Endothelial cell of umbilical vein (primary cell): ENCODE measurements around the gene CUX1. TPM values are rescaled to one million over a fixed set of nuclear protein-coding genes. Genes with fewer than 3 reads are reported as not detected.

Source experiments
- BruUV-seq: library from RNA; stranded (reverse); fragments of 400-500 nt; replicated peaks from 2 replicates; lab custom pipeline; 2021; lab: Mats Ljungman, UMichigan
- CTCF ChIA-PET: fragments of 300-600, 350-600 bp; sonication (Branson Sonifier 250); formaldehyde crosslinking; loops from one replicate; lab custom pipeline; 2021; ENCODE audit warnings: antibody characterized with exemption, inconsistent platforms; lab: Charles Lee
- POLR2A ChIA-PET: fragments of 300-600, 350-600 bp; sonication (Branson Sonifier 250); formaldehyde crosslinking; loops from one replicate; lab custom pipeline; 2021; ENCODE audit warnings: antibody characterized with exemption, inconsistent platforms; lab: Charles Lee
- DNase-seq: peaks from one replicate; pipeline ENCODE4 v3.0.0-alpha.2; 2011; ENCODE audit warnings: low read depth, low spot score
- FAIRE-seq: peaks from 2 replicates; lab custom pipeline; 2011; peaks lifted over from hg19 to GRCh38; lab: Jason Lieb, UNC
- H2AFZ ChIP-seq: 2 replicates; pipeline ENCODE4 v1.6.0; 2012; ENCODE audit warnings: low read depth, low read length, control low read depth, inconsistent platforms
- H3K27ac ChIP-seq: 2 replicates; pipeline ENCODE4 v1.5.1; 2011; ENCODE audit warnings: low read depth, mild to moderate bottlenecking, control low read depth, low read length, moderate library complexity; ENCODE audit not compliant: insufficient read depth
- H3K27me3 ChIP-seq, 2 experiments: 2 replicates each; pipeline versions ENCODE4 v1.6.0 to v1.6.1; 2011; ENCODE audit warnings: low read length in 2 of 2, mixed read lengths in 1 of 2; ENCODE audit not compliant: control insufficient read depth in 2 of 2, insufficient read depth in 2 of 2
- H3K36me3 ChIP-seq, 2 experiments: 2 replicates in 1 of 2; 3 replicates in 1 of 2; pipeline ENCODE4 v1.5.1; 2011; ENCODE audit warnings: low read length in 2 of 2, mild to moderate bottlenecking in 1 of 2, moderate library complexity in 1 of 2; ENCODE audit not compliant: control insufficient read depth in 2 of 2, insufficient read depth in 2 of 2; ENCODE audit errors: extremely low read depth in 1 of 2
- H3K4me1 ChIP-seq: 3 replicates; pipeline ENCODE4 v1.5.1; 2011; ENCODE audit warnings: mild to moderate bottlenecking, low read length; ENCODE audit not compliant: control insufficient read depth, insufficient read depth; ENCODE audit errors: extremely low read depth
- H3K4me2 ChIP-seq: 2 replicates; pipeline ENCODE4 v1.6.1; 2011; ENCODE audit warnings: low read length, control low read depth, mixed read lengths; ENCODE audit not compliant: insufficient read depth
- H3K4me3 ChIP-seq, 3 experiments: fragments of 200-600 bp in 1 of 3; sonication (generic), shearing (Covaris generic) in 1 of 3; replicated peaks in 1 of 3; 2 replicates each; pipeline ENCODE4 v1.5.1; 2011 to 2016; ENCODE audit warnings: control low read depth in 3 of 3, low read length in 3 of 3, mild to moderate bottlenecking in 2 of 3, inconsistent platforms in 1 of 3, low read depth in 1 of 3, moderate library complexity in 1 of 3; ENCODE audit not compliant: insufficient read depth in 1 of 3
- H3K79me2 ChIP-seq: 2 replicates; pipeline ENCODE4 v1.6.0; 2012; ENCODE audit warnings: low read length, inconsistent platforms; ENCODE audit not compliant: control insufficient read depth, insufficient read depth
- H3K9ac ChIP-seq: replicated peaks from 2 replicates; pipeline ENCODE3; 2011; ENCODE audit warnings: low read length, control low read depth; ENCODE audit not compliant: insufficient read depth; ENCODE audit errors: extremely low read depth
- H3K9me1 ChIP-seq: replicated peaks from 3 replicates; pipeline ENCODE4 v1.6.0; 2011; ENCODE audit warnings: mild to moderate bottlenecking, low read length; ENCODE audit not compliant: control insufficient read depth, insufficient read depth; ENCODE audit errors: extremely low read depth
- H3K9me3 ChIP-seq: replicated peaks from 2 replicates; pipeline ENCODE4 v1.5.1; 2012; ENCODE audit warnings: low read length, inconsistent platforms; ENCODE audit not compliant: control insufficient read depth, insufficient read depth
- H4K20me1 ChIP-seq: replicated peaks from 2 replicates; pipeline ENCODE3; 2011; ENCODE audit warnings: mild to moderate bottlenecking, low read length; ENCODE audit not compliant: control insufficient read depth, insufficient read depth; ENCODE audit errors: extremely low read depth
- CTCF ChIP-seq, 2 donors: IDR thresholded peaks; 1 replicate in 1 of 2; 2 replicates in 1 of 2; pipeline ENCODE4 v1.5.1; 2011; ENCODE audit warnings: low read length in 2 of 2, mild to moderate bottlenecking in 2 of 2, moderate library complexity in 2 of 2, control low read depth in 1 of 2, inconsistent platforms in 1 of 2, low read depth in 1 of 2; ENCODE audit not compliant: insufficient read depth in 1 of 2; ENCODE audit errors: extremely low read depth in 1 of 2
- EZH2 ChIP-seq: IDR thresholded peaks from 2 replicates; pipeline ENCODE4 v1.6.1; 2012; ENCODE audit warnings: borderline replicate concordance, low read depth, mild to moderate bottlenecking, moderate library complexity, low read length, inconsistent platforms; ENCODE audit not compliant: severe bottlenecking
- FOS ChIP-seq: IDR thresholded peaks from 2 replicates; pipeline ENCODE4 v1.6.1; 2011; ENCODE audit warnings: mild to moderate bottlenecking, low read length, moderate library complexity, borderline replicate concordance; ENCODE audit not compliant: insufficient read depth
- GATA2 ChIP-seq: IDR thresholded peaks from 2 replicates; pipeline ENCODE4 v1.7.0; 2011; ENCODE audit warnings: low read depth, mild to moderate bottlenecking, moderate library complexity, mixed read lengths, low read length; ENCODE audit not compliant: insufficient read length, insufficient read depth
- JUN ChIP-seq: IDR thresholded peaks from 2 replicates; pipeline ENCODE4 v1.6.1; 2011; ENCODE audit warnings: borderline replicate concordance, low read depth; ENCODE audit not compliant: insufficient read length, insufficient read depth
- MAX ChIP-seq: IDR thresholded peaks from 2 replicates; pipeline ENCODE4 v1.6.1; 2011; ENCODE audit not compliant: insufficient read depth, insufficient read length
- MYC ChIP-seq: IDR thresholded peaks from one replicate; pipeline ENCODE4 v1.6.1; 2011; ENCODE audit warnings: mild to moderate bottlenecking, low read depth, low read length
- POLR2A ChIP-seq: IDR thresholded peaks from 2 replicates; pipeline ENCODE4 v1.6.1; 2012; ENCODE audit warnings: low read depth, mild to moderate bottlenecking, control low read depth, low read length
- POLR2AphosphoS5 ChIP-seq: IDR thresholded peaks from 2 replicates; pipeline ENCODE4 v1.6.1; 2012; ENCODE audit warnings: low read depth, mild to moderate bottlenecking, control low read depth, low read length, moderate library complexity; ENCODE audit not compliant: insufficient read depth
- dilution Hi-C: fragments of 300-500 bp; cut with MboI; formaldehyde crosslinking; loops from one replicate; pipeline ENCODE4 v1.15.0; 2019; ENCODE audit warnings: low sequenced_read_pairs; ENCODE audit not compliant: extremely low pct_ligation_motif_present
- intact Hi-C: fragments of 100-400 bp; cut with micrococcal nuclease; formaldehyde crosslinking; loops from one replicate; pipeline ENCODE4 v1.10.0; 2022
- polyA plus RNA-seq, 4 experiments: library from polyadenylated mRNA; depleted of rRNA in 3 of 4; stranded (reverse) in 3 of 4; unstranded in 1 of 4; fragments of >200 nt; gene quantifications; 2 replicates each; pipeline versions ENCODE4 v1.2.1 to v1.2.3, GENCODE V29; 2011 to 2012; ENCODE audit warnings: missing spikeins in 1 of 4
- total RNA-seq: library from RNA; stranded (reverse); gene quantifications from 2 replicates; pipeline ENCODE4 v1.2.3, GENCODE V29; 2021

Gene CUX1
- total and polyA plus RNA-seq, 2 donors (not counting 3 experiments of a cell fraction or from before 2014, with no cell fraction given), result 13.8 to 49.8 TPM

GRCh38 chr7:102191556-102192379 lies 374.3 kb downstream of the CUX1 start:
- FAIRE-seq, result no peak

More at GRCh38 chr7:102191556-102192379, 374.3 kb downstream of the CUX1 start:
- TF ChIP-seq GATA2 (no peak), MYC (no peak), JUN (no peak), POLR2A (no peak), POLR2AphosphoS5 (no peak), FOS (no peak), EZH2 (no peak), CTCF (IDR thresholded peaks at IDR 0.05; ENCODE audit: extremely low read depth in 1 of 2, insufficient read depth in 1 of 2, low read depth in 1 of 2, low read length in 2 of 2) (no peak), MAX (no peak)
- Histone ChIP-seq H3K4me3 (no peak overlapping the region), H3K4me2 (no peak overlapping the region), H3K36me3 (peaks cover 0 to 15% of the 10 kb centered on the region in 2 experiments), H3K9ac (no peak overlapping the region), H2AFZ (no peak overlapping the region), H3K4me1 (no peaks in the 10 kb centered on the region), H4K20me1 (no peaks in the 10 kb centered on the region), H3K27ac (no peak overlapping the region), H3K9me1 (no peaks in the 10 kb centered on the region), H3K9me3 (no peaks in the 10 kb centered on the region), H3K79me2 (no peaks in the 10 kb centered on the region), H3K27me3 (no peaks in the 10 kb centered on the region)
- ChIA-PET POLR2A (no interaction called here), CTCF (no interaction called here)
- intact Hi-C loops, result no loop called here
- DNase-seq, result no peak
- BruUV-seq, result no TSS peak
- dilution Hi-C loops, result no loop called here
